ENCODE data around the gene SAFB. TPM values are rescaled to one million over a fixed set of nuclear protein-coding genes. Genes with fewer than 3 reads are reported as not detected.

Gene SAFB
- total RNA-seq, 1 experiment from 2014 or later, result 53.0 TPM

- Histone ChIP-seq H3K4me2 (ENCODE audit: low read depth, low read length, poor library complexity, severe bottlenecking) (no peak overlapping the region), H3K79me2 (ENCODE audit: low read length) (no peaks in the 10 kb centered on the region), H3K9me2 (replicated peaks; ENCODE audit: insufficient read depth, low read length) (no peaks in the 10 kb centered on the region), H3K27me3 (ENCODE audit: low read length) (no peaks in the 10 kb centered on the region), H3K9me3 (ENCODE audit: low read length) (no peaks in the 10 kb centered on the region), H2AFZ (ENCODE audit: low read length) (no peak overlapping the region), H3K36me3 (ENCODE audit: insufficient read depth, low read length) (peaks cover 7% of the 10 kb centered on the region), H3K4me1 (ENCODE audit: low read length) (no peaks in the 10 kb centered on the region), H3K4me3 (ENCODE audit: low read length) (no peak overlapping the region), H3K9ac (ENCODE audit: low read length) (no peak overlapping the region), H4K20me1 (ENCODE audit: insufficient read depth, low read depth, low read length) (no peaks in the 10 kb centered on the region; the same call in none of the 2 replicates), H3K27ac (ENCODE audit: low read length) (no peak overlapping the region)
- DNase-seq, result no peak
Observed at GRCh38 chr19:5586300-5587070, 36.4 kb upstream of the SAFB start.

- Histone ChIP-seq H3K9ac (ENCODE audit: low read length) (no peak overlapping the region), H3K9me2 (replicated peaks; ENCODE audit: insufficient read depth, low read length) (no peaks in the 10 kb centered on the region), H3K4me2 (ENCODE audit: low read depth, low read length, poor library complexity, severe bottlenecking) (no peak overlapping the region)
Observed at GRCh38 chr19:5587071-5587455, 35.8 kb upstream of the SAFB start.

GRCh38 chr19:5587661-5588060 is 35.2 kb upstream of the SAFB start:
- H3K36me3 ChIP-seq (ENCODE audit: insufficient read depth, low read length), result peaks cover 12% of the 10 kb centered on the region
- no peak for DNase-seq

More at GRCh38 chr19:5587071-5587455, 35.8 kb upstream of the SAFB start:
- H3K79me2 ChIP-seq (ENCODE audit: low read length), result no peaks in the 10 kb centered on the region
- no peak overlapping the region for H3K27ac ChIP-seq (ENCODE audit: low read length)
- H2AFZ ChIP-seq (ENCODE audit: low read length), result no peak overlapping the region
- no peak overlapping the region for H3K4me3 ChIP-seq (ENCODE audit: low read length)
- H4K20me1 ChIP-seq (ENCODE audit: insufficient read depth, low read depth, low read length), result no peaks in the 10 kb centered on the region; the same call in none of the 2 replicates
- H3K36me3 ChIP-seq (ENCODE audit: insufficient read depth, low read length), result peaks cover 8% of the 10 kb centered on the region
- no peaks in the 10 kb centered on the region for H3K4me1 ChIP-seq (ENCODE audit: low read length)
- no peaks in the 10 kb centered on the region for H3K27me3 ChIP-seq (ENCODE audit: low read length)
- no peaks in the 10 kb centered on the region for H3K9me3 ChIP-seq (ENCODE audit: low read length)
- no peak for DNase-seq

GRCh38 chr19:5588441-5588840 is 34.4 kb upstream of the SAFB start:
- Histone ChIP-seq H2AFZ (ENCODE audit: low read length) (no peak overlapping the region), H3K36me3 (ENCODE audit: insufficient read depth, low read length) (peaks cover 12% of the 10 kb centered on the region), H3K4me1 (ENCODE audit: low read length) (no peaks in the 10 kb centered on the region), H3K27me3 (ENCODE audit: low read length) (no peaks in the 10 kb centered on the region), H3K9me2 (replicated peaks; ENCODE audit: insufficient read depth, low read length) (no peaks in the 10 kb centered on the region), H3K4me2 (ENCODE audit: low read depth, low read length, poor library complexity, severe bottlenecking) (no peak overlapping the region), H3K9me3 (ENCODE audit: low read length) (no peaks in the 10 kb centered on the region), H3K27ac (ENCODE audit: low read length) (no peak overlapping the region), H4K20me1 (ENCODE audit: insufficient read depth, low read depth, low read length) (no peaks in the 10 kb centered on the region; the same call in none of the 2 replicates), H3K79me2 (ENCODE audit: low read length) (no peaks in the 10 kb centered on the region; the same call in 1 of the 2 replicates), H3K9ac (ENCODE audit: low read length) (no peak overlapping the region), H3K4me3 (ENCODE audit: low read length) (no peak overlapping the region)
- no peak for DNase-seq

More at GRCh38 chr19:5587661-5588060, 35.2 kb upstream of the SAFB start:
- H3K79me2 ChIP-seq (ENCODE audit: low read length), result no peaks in the 10 kb centered on the region
- H2AFZ ChIP-seq (ENCODE audit: low read length), result no peak overlapping the region
- H3K4me1 ChIP-seq (ENCODE audit: low read length), result no peaks in the 10 kb centered on the region
- H3K9me3 ChIP-seq (ENCODE audit: low read length), result no peaks in the 10 kb centered on the region
- H3K4me2 ChIP-seq (ENCODE audit: low read depth, low read length, poor library complexity, severe bottlenecking), result no peak overlapping the region
- no peak overlapping the region for H3K9ac ChIP-seq (ENCODE audit: low read length)
- H4K20me1 ChIP-seq (ENCODE audit: insufficient read depth, low read depth, low read length), result no peaks in the 10 kb centered on the region; the same call in none of the 2 replicates
- H3K4me3 ChIP-seq (ENCODE audit: low read length), result no peak overlapping the region
- no peaks in the 10 kb centered on the region for H3K9me2 ChIP-seq (replicated peaks; ENCODE audit: insufficient read depth, low read length)
- no peaks in the 10 kb centered on the region for H3K27me3 ChIP-seq (ENCODE audit: low read length)
- no peak overlapping the region for H3K27ac ChIP-seq (ENCODE audit: low read length)

- no peaks in the 10 kb centered on the region; the same call in none of the 2 replicates for H4K20me1 ChIP-seq (ENCODE audit: insufficient read depth, low read depth, low read length)
- H3K9ac ChIP-seq (ENCODE audit: low read length), result no peak overlapping the region
- no peak overlapping the region for H2AFZ ChIP-seq (ENCODE audit: low read length)
- peaks cover 12% of the 10 kb centered on the region for H3K36me3 ChIP-seq (ENCODE audit: insufficient read depth, low read length)
- H3K79me2 ChIP-seq (ENCODE audit: low read length), result no peaks in the 10 kb centered on the region; the same call in 1 of the 2 replicates
- no peaks in the 10 kb centered on the region for H3K4me1 ChIP-seq (ENCODE audit: low read length)
- no peak for DNase-seq
- no peaks in the 10 kb centered on the region for H3K9me3 ChIP-seq (ENCODE audit: low read length)
- H3K27me3 ChIP-seq (ENCODE audit: low read length), result no peaks in the 10 kb centered on the region
- no peak overlapping the region for H3K27ac ChIP-seq (ENCODE audit: low read length)
- H3K9me2 ChIP-seq (replicated peaks; ENCODE audit: insufficient read depth, low read length), result no peaks in the 10 kb centered on the region
- no peak overlapping the region for H3K4me3 ChIP-seq (ENCODE audit: low read length)
- H3K4me2 ChIP-seq (ENCODE audit: low read depth, low read length, poor library complexity, severe bottlenecking), result no peak overlapping the region
Observed at GRCh38 chr19:5588906-5589676, 33.8 kb upstream of the SAFB start.

- H3K79me2 ChIP-seq (ENCODE audit: low read length), result no peaks in the 10 kb centered on the region; the same call in 1 of the 2 replicates
- DNase-seq, result no peak
- H3K9me2 ChIP-seq (replicated peaks; ENCODE audit: insufficient read depth, low read length), result no peaks in the 10 kb centered on the region
- peaks cover 2% of the 10 kb centered on the region for H4K20me1 ChIP-seq (ENCODE audit: insufficient read depth, low read depth, low read length)
- no peak overlapping the region for H3K4me3 ChIP-seq (ENCODE audit: low read length)
- no peak overlapping the region for H3K9ac ChIP-seq (ENCODE audit: low read length)
- peaks cover 14% of the 10 kb centered on the region for H3K36me3 ChIP-seq (ENCODE audit: insufficient read depth, low read length)
- H3K9me3 ChIP-seq (ENCODE audit: low read length), result no peaks in the 10 kb centered on the region
- H3K4me1 ChIP-seq (ENCODE audit: low read length), result no peaks in the 10 kb centered on the region
- no peak overlapping the region for H3K27ac ChIP-seq (ENCODE audit: low read length)
- H2AFZ ChIP-seq (ENCODE audit: low read length), result no peak overlapping the region
- H3K4me2 ChIP-seq (ENCODE audit: low read depth, low read length, poor library complexity, severe bottlenecking), result no peak overlapping the region
- no peaks in the 10 kb centered on the region for H3K27me3 ChIP-seq (ENCODE audit: low read length)
Observed at GRCh38 chr19:5590151-5590864, 32.6 kb upstream of the SAFB start.

GRCh38 chr19:5590865-5591154 is 32.1 kb upstream of the SAFB start:
- peaks cover 7% of the 10 kb centered on the region for H4K20me1 ChIP-seq (ENCODE audit: insufficient read depth, low read depth, low read length)

GRCh38 chr19:5591476-5591875 is 31.4 kb upstream of the SAFB start:
- Histone ChIP-seq H3K4me2 (ENCODE audit: low read depth, low read length, poor library complexity, severe bottlenecking) (no peak overlapping the region), H3K9me2 (replicated peaks; ENCODE audit: insufficient read depth, low read length) (no peaks in the 10 kb centered on the region), H3K4me1 (ENCODE audit: low read length) (no peaks in the 10 kb centered on the region), H3K79me2 (ENCODE audit: low read length) (peaks cover 4% of the 10 kb centered on the region; the same call in 1 of the 2 replicates), H3K36me3 (ENCODE audit: insufficient read depth, low read length) (peaks cover 24% of the 10 kb centered on the region), H3K27me3 (ENCODE audit: low read length) (no peaks in the 10 kb centered on the region), H2AFZ (ENCODE audit: low read length) (no peak overlapping the region), H3K27ac (ENCODE audit: low read length) (no peak overlapping the region), H3K9me3 (ENCODE audit: low read length) (no peaks in the 10 kb centered on the region), H3K9ac (ENCODE audit: low read length) (no peak overlapping the region), H4K20me1 (ENCODE audit: insufficient read depth, low read depth, low read length) (peaks cover 7% of the 10 kb centered on the region), H3K4me3 (ENCODE audit: low read length) (no peak overlapping the region)
- no peak for DNase-seq

More at GRCh38 chr19:5590865-5591154, 32.1 kb upstream of the SAFB start:
- H3K4me2 ChIP-seq (ENCODE audit: low read depth, low read length, poor library complexity, severe bottlenecking), result no peak overlapping the region
- no peaks in the 10 kb centered on the region for H3K9me3 ChIP-seq (ENCODE audit: low read length)
- H3K36me3 ChIP-seq (ENCODE audit: insufficient read depth, low read length), result peaks cover 19% of the 10 kb centered on the region
- no peaks in the 10 kb centered on the region; the same call in 1 of the 2 replicates for H3K79me2 ChIP-seq (ENCODE audit: low read length)
- no peak overlapping the region for H2AFZ ChIP-seq (ENCODE audit: low read length)
- H3K4me1 ChIP-seq (ENCODE audit: low read length), result no peaks in the 10 kb centered on the region
- H3K4me3 ChIP-seq (ENCODE audit: low read length), result no peak overlapping the region
- H3K27ac ChIP-seq (ENCODE audit: low read length), result no peak overlapping the region
- no peak for DNase-seq
- H3K9me2 ChIP-seq (replicated peaks; ENCODE audit: insufficient read depth, low read length), result no peaks in the 10 kb centered on the region
- no peak overlapping the region for H3K9ac ChIP-seq (ENCODE audit: low read length)
- no peaks in the 10 kb centered on the region for H3K27me3 ChIP-seq (ENCODE audit: low read length)
